ENCODE data around the gene S100A1. TPM values are rescaled to one million over a fixed set of nuclear protein-coding genes. Genes with fewer than 3 reads are reported as not detected.

Gene S100A1
- total RNA-seq, 1 experiment from 2014 or later = not detected

- Histone ChIP-seq H3K4me2 (ENCODE audit: insufficient read depth, insufficient read length, low read length) (no peak overlapping the region), H2BK20ac (ENCODE audit: low read depth, low read length, poor library complexity, severe bottlenecking) (no peak overlapping the region), H4K5ac (ENCODE audit: insufficient read length, low read depth, low read length) (no peak overlapping the region), H3K79me1 (ENCODE audit: insufficient read depth, low read depth, low read length, poor library complexity, severe bottlenecking) (no peaks in the 10 kb centered on the region), H4K91ac (ENCODE audit: insufficient read length, low read depth, low read length) (no peak overlapping the region), H3K23me2 (ENCODE audit: insufficient read length, low read depth, low read length, poor library complexity, severe bottlenecking) (peaks cover 19% of the 10 kb centered on the region), H4K20me1 (ENCODE audit: control insufficient read depth, insufficient read depth, insufficient read length) (no peaks in the 10 kb centered on the region), H3K56ac (ENCODE audit: insufficient read length, low read depth, low read length) (no peak overlapping the region), H2BK15ac (ENCODE audit: low read depth, low read length) (no peak overlapping the region), H3K4me1 (ENCODE audit: insufficient read depth, low read length) (no peaks in the 10 kb centered on the region), H3T11ph (ENCODE audit: low read length) (no peak overlapping the region), H3K9ac (ENCODE audit: extremely low read depth, insufficient read length, low read length) (no peak overlapping the region), H2BK120ac (ENCODE audit: low read depth, low read length, poor library complexity, severe bottlenecking) (no peak overlapping the region), H3K18ac (ENCODE audit: insufficient read length, low read depth, low read length) (no peak overlapping the region), H3K27ac (ENCODE audit: insufficient read length, low read depth, low read length) (no peak overlapping the region), H3K9me3 (ENCODE audit: control insufficient read depth, low read depth, low read length) (no peaks in the 10 kb centered on the region), H2BK5ac (ENCODE audit: insufficient read length, low read length) (no peak overlapping the region), H2AFZ (ENCODE audit: low read length) (no peak overlapping the region), H3K14ac (ENCODE audit: insufficient read depth, low read length) (no peak overlapping the region), H3K23ac (ENCODE audit: insufficient read length, low read depth, low read length) (no peak overlapping the region), H4K8ac (replicated peaks; ENCODE audit: insufficient read length, low read depth, low read length) (no peak overlapping the region), H2BK12ac (ENCODE audit: insufficient read length, low read depth, low read length) (no peak overlapping the region), H2AK5ac (ENCODE audit: insufficient read length, low read length) (no peak overlapping the region), H3K27me3 (ENCODE audit: insufficient read depth, low read length) (no peaks in the 10 kb centered on the region), H3K4ac (ENCODE audit: low read depth, low read length) (no peak overlapping the region), H3K79me2 (ENCODE audit: insufficient read depth, low read length) (peaks cover 4% of the 10 kb centered on the region; the same call in 1 of the 2 replicates)
- peaks cover 41 to 46% of the 10 kb centered on the region in 2 experiments for H3K4me1 Mint-ChIP-seq
- H3K4me3 Mint-ChIP-seq = peak overlapping the region in 1 of 2 experiments; percentile 30; a peak in 1 of 5 replicates
- no peak for DNase-seq
- H3K27me3 Mint-ChIP-seq (ENCODE audit: low read depth) = 0 out of 2 replicates have a peak, but pooled peaks cover 2% of the 10 kb centered on the region
- TF ChIP-seq CTCF (conservative IDR thresholded peaks at IDR 0.05) = no peak
- WGBS (ENCODE audit: extremely low coverage, insufficient read length, low lambda C conversion rate) = no CpG with 5 or more reads among the region's 7 CpGs
- peaks cover 0 to 3% of the 10 kb centered on the region in 2 experiments; a peak in 2 of 5 replicates for H3K9me3 Mint-ChIP-seq
- peaks cover 9 to 22% (median 16%) of the 10 kb centered on the region in 3 experiments for H3K36me3 Mint-ChIP-seq (ENCODE audit: insufficient read depth in 1 of 3, low read depth in 3 of 3)
- peak overlapping the region in 1 of 3 experiments; percentile 64; a peak in 1 of 7 replicates for H3K27ac Mint-ChIP-seq
These were observed 2.1 kb downstream of the S100A1 start for GRCh38 chr1:153630384-153630783.

Measured in H9 (cell line).